GM19455 (cell line): Measurements from ENCODE around the gene AK8.

Experiments used
- ATAC-seq: cut with Tn5 transposase; IDR thresholded peaks from one replicate; pipeline ENCODE4 v1.9.1; 2021; ENCODE audit not compliant: unreplicated experiment

Gene AK8

GRCh38 chr9:132745756-132746709 lies 132.1 kb downstream of the AK8 start:
- no peak for ATAC-seq

- ATAC-seq = no peak
Measured at GRCh38 chr9:132744881-132745755, 133.0 kb downstream of the AK8 start.

- no peak for ATAC-seq
Measured at GRCh38 chr9:132743931-132744479, 134.1 kb downstream of the AK8 start.

GRCh38 chr9:132742821-132743311 lies 135.2 kb downstream of the AK8 start:
- ATAC-seq = no peak

GRCh38 chr9:132740526-132741309 lies 137.4 kb downstream of the AK8 start:
- ATAC-seq = no peak

GRCh38 chr9:132739710-132740310 lies 138.3 kb downstream of the AK8 start:
- ATAC-seq = no peak

GRCh38 chr9:132733260-132733815 lies 144.7 kb downstream of the AK8 start:
- no peak for ATAC-seq

GRCh38 chr9:132732326-132733259 lies 145.5 kb downstream of the AK8 start:
- ATAC-seq = no peak

GRCh38 chr9:132731230-132731629 lies 146.9 kb downstream of the AK8 start:
- ATAC-seq = no peak

GRCh38 chr9:132730054-132731033 lies 147.7 kb downstream of the AK8 start:
- ATAC-seq = no peak

GRCh38 chr9:132729235-132729890 lies 148.7 kb downstream of the AK8 start:
- ATAC-seq = no peak

- no peak for ATAC-seq
Measured at GRCh38 chr9:132728497-132728896, 149.6 kb downstream of the AK8 start.

GRCh38 chr9:132728071-132728470 lies 150.0 kb downstream of the AK8 start:
- ATAC-seq = no peak

- no peak for ATAC-seq
Measured at GRCh38 chr9:132726576-132727130, 151.4 kb downstream of the AK8 start.

GRCh38 chr9:132725306-132725705 lies 152.8 kb downstream of the AK8 start:
- no peak for ATAC-seq

- no peak for ATAC-seq
Measured at GRCh38 chr9:132723809-132724208, 154.3 kb downstream of the AK8 start.
